ENCODE measurements around the gene BPNT1.
A peak's percentile ranks its signal among the peaks of the same experiment; 100 is the strongest.
"Not testable (repeated sequence)": the region's sequence is repeated elsewhere in the genome, so short reads cannot be mapped to it uniquely, and the experiment has no call there.

BPNT1 gene

GRCh38 chr1:220077887-220078286 lies 11.7 kb downstream of the BPNT1 start:
- DNase-seq (ENCODE audit: low spot score): no peak

DNA sequence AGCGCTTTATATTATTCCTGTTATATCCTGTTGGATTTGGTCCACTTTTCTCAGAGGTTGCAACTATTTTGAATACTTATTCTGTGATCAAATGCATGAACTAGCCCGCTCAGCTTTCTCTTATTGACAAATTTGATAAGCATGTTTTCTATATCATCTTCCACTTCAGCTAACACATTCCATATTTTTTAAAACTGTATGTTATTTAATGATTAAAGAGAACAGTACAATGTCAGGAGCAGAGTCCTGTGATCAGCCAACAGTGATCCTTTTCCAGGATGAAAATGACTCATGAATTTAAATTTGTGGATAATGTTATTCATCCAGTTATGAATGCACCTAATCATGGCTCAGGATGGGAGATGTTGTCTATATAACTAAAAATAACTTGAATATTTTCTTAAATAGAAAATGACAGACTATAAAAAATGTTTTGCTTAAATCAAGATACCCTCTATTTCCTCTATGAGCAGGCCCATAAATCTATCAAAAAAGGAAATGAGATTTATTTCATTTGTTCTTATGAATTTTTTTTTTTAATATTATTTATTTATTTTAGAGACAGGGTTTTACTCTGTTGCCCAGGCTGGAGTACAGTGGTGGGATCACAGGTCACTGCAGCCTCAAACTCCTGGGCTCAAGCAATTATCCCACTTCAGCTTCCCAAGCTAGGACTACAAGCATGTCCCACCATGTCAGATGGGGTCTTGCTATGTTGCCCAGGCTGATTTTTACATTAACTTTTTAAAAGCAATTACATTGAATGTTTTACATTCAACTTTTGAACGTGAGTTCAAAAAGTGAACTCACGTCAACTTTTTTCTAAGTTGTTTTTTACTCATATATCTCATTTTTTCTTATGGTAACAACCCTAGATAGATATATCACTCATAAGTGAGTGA lies 12.5 kb downstream of the BPNT1 start:
- DNase-seq (ENCODE audit: low spot score): no peak

DNA sequence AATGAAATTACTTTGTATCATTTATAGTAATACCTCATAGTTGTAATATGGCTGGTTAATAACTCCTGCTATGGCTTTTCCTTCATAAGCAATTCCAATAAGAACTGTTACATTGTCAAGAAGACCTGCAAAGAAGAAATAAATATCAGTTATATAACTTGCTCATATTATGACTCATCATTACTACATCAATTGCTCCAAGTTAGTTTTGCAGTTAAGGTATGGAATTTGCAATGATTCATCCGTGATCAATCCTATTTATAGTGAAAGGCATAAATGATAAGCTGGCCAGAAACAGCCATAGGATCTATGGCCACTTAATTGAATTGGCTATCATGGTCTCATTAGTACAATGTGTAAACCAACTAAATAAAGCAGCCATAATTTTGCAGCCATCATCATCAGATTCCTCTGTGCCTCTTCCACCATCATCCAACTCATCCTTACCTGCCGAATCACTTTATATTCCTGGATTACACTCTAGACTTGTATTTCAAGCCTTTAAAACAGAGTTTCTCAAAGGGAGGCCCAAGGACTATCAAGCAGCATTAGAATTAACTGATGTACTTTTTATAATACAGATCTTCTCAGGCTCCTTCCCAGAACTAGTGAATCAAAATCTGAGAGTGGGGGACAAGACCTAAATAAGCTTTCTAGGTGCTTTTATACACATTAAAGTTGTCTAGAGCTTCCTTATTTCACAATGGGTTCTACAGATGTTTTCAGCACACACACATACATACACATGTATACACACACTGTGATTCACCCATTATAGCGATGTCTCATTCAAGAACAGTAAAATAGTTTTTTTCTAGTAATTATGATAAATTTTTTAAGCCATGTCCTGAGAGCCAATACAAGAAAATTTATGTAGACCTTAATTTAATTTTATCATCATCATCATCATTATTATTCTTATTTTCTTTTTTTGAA lies 22.1 kb downstream of the BPNT1 start:
- DNase-seq (ENCODE audit: low spot score): no peak

- DNase-seq (ENCODE audit: low spot score): no peak
Measured at GRCh38 chr1:220062629-220063028, 27.0 kb downstream of the BPNT1 start.

DNA sequence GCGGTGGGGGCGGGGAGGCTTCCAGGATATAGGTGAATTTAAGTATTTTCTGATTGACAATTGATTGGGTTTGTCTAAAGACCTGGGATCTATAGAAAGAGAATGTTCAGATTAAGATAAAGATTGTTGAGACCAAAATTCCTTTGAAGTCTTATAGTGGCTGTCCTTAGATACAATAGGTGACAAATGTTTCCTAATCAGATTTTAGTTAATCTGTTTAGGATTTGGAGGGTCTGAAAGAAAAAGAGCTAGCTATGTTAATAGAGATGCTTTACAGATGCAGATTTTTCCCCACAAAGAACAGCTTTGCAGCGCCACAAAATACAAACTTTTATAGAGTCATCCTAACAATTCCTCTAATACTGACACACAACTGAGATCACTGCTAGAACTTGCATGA lies 28.7 kb downstream of the BPNT1 start:
- DNase-seq (ENCODE audit: low spot score): no peak

DNA sequence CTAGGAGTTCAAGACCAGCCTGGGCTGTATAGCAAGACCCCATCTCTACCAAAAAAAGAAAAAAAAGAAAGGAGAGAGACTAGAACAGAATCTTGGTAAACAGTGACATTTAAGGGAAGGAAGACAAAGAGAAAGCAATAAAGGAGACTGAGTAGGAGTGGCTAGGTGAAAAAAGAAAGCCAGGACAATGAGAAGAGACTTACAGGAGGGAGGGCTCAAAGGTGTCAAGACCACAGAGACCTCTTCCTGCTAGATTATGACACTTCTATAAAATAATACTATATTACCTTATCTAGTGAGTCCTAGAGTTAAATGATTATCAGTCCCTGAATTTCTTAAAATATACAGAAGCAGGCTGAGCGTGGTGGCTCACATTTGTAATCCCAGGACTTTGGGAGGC lies 33.2 kb downstream of the BPNT1 start:
- DNase-seq (ENCODE audit: low spot score): no peak

GRCh38 chr1:220046052-220046930 lies 43.3 kb downstream of the BPNT1 start, which contains the start of gene EPRS1:
EPRS1 (minus strand) TSS chr1:220046505; CDS start chr1:220046388, 117 bp downstream.
- DNase-seq (ENCODE audit: low spot score): peak; percentile 96

GRCh38 chr1:220045356-220046051 lies 44.1 kb downstream of the BPNT1 start:
- DNase-seq (ENCODE audit: low spot score): no peak

GRCh38 chr1:220044678-220045355 lies 44.8 kb downstream of the BPNT1 start:
- DNase-seq (ENCODE audit: low spot score): no peak

GRCh38 chr1:220043646-220044045 lies 45.9 kb downstream of the BPNT1 start:
- DNase-seq (ENCODE audit: low spot score): no peak

DNA sequence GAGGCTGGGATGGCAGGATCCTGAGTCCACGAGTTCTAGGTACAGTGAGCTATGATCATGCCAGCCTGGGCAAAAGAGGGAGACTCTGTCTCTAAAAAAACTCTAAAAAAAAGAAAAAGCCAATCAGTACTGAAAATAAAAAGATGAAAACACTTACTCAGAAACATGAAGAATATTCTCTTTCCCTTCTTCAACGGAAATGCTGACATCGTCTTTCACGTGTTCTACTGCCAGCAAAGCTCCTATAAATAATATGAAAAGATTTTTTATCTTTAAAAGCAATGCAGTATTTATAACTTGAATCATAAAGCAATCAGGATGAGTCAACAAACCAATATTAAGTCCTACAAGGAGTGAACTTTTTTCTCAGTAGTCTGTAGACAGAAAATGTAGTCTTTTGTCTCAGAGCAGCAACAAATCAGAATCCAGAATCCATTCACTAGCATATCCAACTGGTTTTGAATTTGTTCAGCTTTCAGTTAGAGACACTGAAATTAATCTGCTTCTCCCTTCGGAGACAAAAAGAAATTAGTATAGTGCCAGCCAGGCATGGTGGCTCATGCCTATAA lies 49.5 kb downstream of the BPNT1 start:
- DNase-seq (ENCODE audit: low spot score): no peak

GRCh38 chr1:220038640-220039039 lies 50.9 kb downstream of the BPNT1 start:
- no peak for DNase-seq (ENCODE audit: low spot score)

GRCh38 chr1:220037810-220038209 lies 51.8 kb downstream of the BPNT1 start:
- not testable (repeated sequence) for DNase-seq (ENCODE audit: low spot score)

DNA sequence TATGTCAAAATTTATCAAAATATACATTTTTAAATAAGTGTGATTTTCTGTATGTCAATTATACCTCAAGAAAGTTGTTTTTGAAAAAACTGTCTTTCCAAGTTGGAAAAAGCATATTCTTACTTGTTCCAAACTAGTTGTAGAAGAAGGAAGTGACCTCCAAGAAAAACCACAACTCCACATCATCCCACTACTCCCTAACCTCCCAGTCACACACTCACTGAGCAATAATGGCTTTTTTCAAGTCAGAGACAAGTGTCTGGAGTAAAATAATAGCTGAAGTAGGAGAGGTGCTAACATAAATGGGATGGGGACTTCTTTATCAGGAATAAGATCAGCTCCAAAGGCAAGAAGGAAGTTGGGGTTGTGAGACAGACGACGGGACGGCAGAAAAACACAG lies 56.7 kb downstream of the BPNT1 start:
- no peak for DNase-seq (ENCODE audit: low spot score)

GRCh38 chr1:220031287-220031686 lies 58.3 kb downstream of the BPNT1 start:
- DNase-seq (ENCODE audit: low spot score): no peak

DNA sequence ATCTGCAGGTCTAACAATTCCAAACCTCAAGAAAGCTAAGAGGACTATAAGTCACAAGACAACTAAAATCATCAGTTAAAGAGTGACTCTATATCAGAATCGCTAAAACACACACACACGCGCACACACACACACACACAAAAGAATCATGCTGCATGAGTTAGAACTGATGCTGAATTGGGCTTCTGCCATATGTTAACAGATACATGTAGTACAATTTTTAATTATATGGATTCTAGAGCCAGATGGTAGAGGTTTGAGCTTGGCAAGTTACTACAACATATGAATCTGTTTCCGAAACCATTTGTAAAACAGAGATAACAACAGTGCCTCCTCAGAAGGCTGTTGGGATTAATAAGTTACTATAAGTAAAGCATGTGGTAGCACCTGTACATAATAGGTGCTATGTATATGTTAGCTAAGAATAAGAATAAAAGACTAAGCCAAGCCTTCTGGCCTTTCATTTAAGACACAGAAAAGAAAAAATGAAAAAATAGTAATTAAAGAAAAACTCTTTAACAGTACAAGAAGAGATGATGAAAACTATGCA lies 61.2 kb downstream of the BPNT1 start:
- no peak for DNase-seq (ENCODE audit: low spot score)

- no peak for DNase-seq (ENCODE audit: low spot score)
Measured at GRCh38 chr1:220019071-220019470, 70.5 kb downstream of the BPNT1 start.

DNA sequence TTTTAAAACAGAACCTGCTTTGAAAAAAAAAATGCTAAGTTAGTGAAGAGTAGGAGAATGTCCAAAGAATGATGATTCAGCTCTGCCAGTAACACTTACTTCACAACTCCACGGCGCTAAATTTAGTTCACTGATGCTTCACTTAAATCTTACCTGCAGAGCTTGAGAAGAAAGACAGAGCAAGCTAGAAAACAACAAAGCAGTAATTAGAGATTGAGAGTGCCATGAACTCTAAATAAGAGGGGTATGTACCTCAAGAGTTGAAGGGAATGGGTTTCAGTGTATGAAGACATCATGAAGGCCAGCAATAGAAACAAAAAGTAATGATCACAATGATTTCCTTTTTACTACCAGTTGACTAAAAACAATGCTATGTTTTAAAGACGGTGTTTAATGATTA lies 76.1 kb downstream of the BPNT1 start:
- DNase-seq (ENCODE audit: low spot score): no peak

DNA sequence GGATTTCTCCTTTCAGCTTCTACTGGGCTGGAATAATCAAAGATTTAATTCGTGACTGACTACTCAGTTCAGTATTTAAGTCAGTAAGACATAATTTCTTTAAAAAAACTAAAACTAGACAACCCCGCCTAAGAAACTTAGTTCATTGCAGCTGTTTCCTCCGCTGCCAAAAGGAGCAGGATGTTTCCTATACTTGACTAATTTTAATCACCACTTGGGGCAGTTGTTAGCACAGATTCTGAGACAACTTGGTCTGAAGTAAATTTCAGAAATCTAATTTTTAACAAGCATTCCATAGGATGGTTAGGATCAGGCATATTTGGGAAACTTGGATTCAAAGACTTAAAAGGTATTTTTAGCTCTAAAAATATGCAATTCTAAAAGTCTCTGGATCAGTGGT lies 77.3 kb downstream of the BPNT1 start:
- no peak for DNase-seq (ENCODE audit: low spot score)

- no peak for DNase-seq (ENCODE audit: low spot score)
Measured at GRCh38 chr1:220011620-220012019, 78.0 kb downstream of the BPNT1 start.
